Measurements from ENCODE around the gene ACY1. TPM values are rescaled to one million over a fixed set of nuclear protein-coding genes. Genes with fewer than 3 reads are reported as not detected.

Gene ACY1
- total and polyA plus RNA-seq, 2 of the 13 experiments (the other 11 are each of a cell fraction or from before 2014, with no cell fraction given), result 113 to 162 TPM

GRCh38 chr3:51995346-51996163, 12.2 kb downstream of the ACY1 start, which contains the start of gene RPL29 (continued):
- TF ChIP-seq HMGA1 (CRISPR knock-in tag; conservative IDR thresholded peaks at IDR 0.05) (no peak), ZNF503 (CRISPR knock-in tag; IDR thresholded peaks at IDR 0.05) (peak; percentile 89), ZNF564 (CRISPR knock-in tag; IDR thresholded peaks at IDR 0.05) (0 out of 2 replicates have a peak, but pooled peaks have one; percentile 43), NR2F1 (CRISPR knock-in tag; IDR thresholded peaks at IDR 0.05) (peak in 1 of 2 experiments; percentile 40; a peak in 1 of 4 replicates), ZBTB7A (CRISPR knock-in tag; IDR thresholded peaks at IDR 0.05) (0 out of 2 replicates have a peak, but pooled peaks have one; percentile 21), NFAT5 (CRISPR knock-in tag; IDR thresholded peaks at IDR 0.05) (0 out of 2 replicates have a peak, but pooled peaks have one; percentile 45), BRCA1 (CRISPR knock-in tag; IDR thresholded peaks at IDR 0.05) (peak; percentile 93), MLXIP (CRISPR knock-in tag; IDR thresholded peaks at IDR 0.05; ENCODE audit: borderline replicate concordance) (peak; percentile 61; the same call in 1 of the 2 replicates), ZBTB2 (CRISPR knock-in tag; IDR thresholded peaks at IDR 0.05; ENCODE audit: low read depth) (peak; percentile 83), ETV6 (CRISPR knock-in tag; conservative IDR thresholded peaks at IDR 0.05) (0 out of 2 replicates have a peak, but pooled peaks have one; percentile 59), TOE1 (CRISPR knock-in tag; IDR thresholded peaks at IDR 0.05) (peak; percentile 81), MXD3 (CRISPR knock-in tag; IDR thresholded peaks at IDR 0.05) (peak; percentile 94), ZNF678 (CRISPR knock-in tag; IDR thresholded peaks at IDR 0.05) (no peak), ZNF331 (CRISPR knock-in tag; IDR thresholded peaks at IDR 0.05) (peak; percentile 83)

All from HepG2 (cell line).